ENCODE measurements around the gene TM9SF1. TPM values are rescaled to one million over a fixed set of nuclear protein-coding genes. Genes with fewer than 3 reads are reported as not detected.
A peak's percentile ranks its signal among the peaks of the same experiment; 100 is the strongest.

Gene TM9SF1
- total and polyA plus RNA-seq, 2 of the 13 experiments (the other 11 are each of a cell fraction or from before 2014, with no cell fraction given): 83.2 to 110 TPM

- TF ChIP-seq FOSL1 (CRISPR knock-in tag; IDR thresholded peaks at IDR 0.05; ENCODE audit: borderline replicate concordance): peak; percentile 38; the same call in 1 of the 2 replicates
- no peak for TF ChIP-seq GLI4 (CRISPR knock-in tag; IDR thresholded peaks at IDR 0.05; ENCODE audit: borderline replicate concordance)
- TF ChIP-seq, protein P1, sequence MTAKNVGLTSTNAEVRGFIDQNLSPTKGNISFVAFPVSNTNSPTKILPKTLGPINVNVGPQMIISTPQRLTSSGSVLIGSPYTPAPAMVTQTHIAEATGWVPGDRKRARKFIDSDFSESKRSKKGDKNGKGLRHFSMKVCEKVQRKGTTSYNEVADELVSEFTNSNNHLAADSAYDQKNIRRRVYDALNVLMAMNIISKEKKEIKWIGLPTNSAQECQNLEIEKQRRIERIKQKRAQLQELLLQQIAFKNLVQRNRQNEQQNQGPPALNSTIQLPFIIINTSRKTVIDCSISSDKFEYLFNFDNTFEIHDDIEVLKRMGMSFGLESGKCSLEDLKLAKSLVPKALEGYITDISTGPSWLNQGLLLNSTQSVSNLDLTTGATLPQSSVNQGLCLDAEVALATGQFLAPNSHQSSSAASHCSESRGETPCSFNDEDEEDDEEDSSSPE (CRISPR knock-in tag; IDR thresholded peaks at IDR 0.05): peak; percentile 74; the same call in 1 of the 2 replicates
- TF ChIP-seq, protein P2, sequence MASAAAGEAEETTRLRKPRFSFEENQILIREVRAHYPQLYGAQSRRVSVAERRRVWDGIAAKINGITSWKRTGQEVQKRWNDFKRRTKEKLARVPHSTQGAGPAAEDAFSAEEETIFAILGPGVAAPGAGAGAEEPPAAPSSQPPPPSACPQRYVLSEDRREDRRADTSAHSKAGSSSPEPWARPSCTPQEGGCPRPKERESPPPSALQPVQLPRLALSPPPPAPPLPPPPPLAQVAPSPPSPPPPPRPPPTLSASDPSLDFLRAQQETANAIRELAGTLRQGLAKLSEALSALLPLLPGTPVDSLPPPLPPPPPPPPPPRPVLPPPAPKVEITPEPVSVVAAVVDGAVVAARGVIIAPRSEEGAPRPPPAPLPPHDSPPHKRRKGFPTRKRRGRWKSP (CRISPR knock-in tag; IDR thresholded peaks at IDR 0.05): no peak
- TF ChIP-seq, protein P3, sequence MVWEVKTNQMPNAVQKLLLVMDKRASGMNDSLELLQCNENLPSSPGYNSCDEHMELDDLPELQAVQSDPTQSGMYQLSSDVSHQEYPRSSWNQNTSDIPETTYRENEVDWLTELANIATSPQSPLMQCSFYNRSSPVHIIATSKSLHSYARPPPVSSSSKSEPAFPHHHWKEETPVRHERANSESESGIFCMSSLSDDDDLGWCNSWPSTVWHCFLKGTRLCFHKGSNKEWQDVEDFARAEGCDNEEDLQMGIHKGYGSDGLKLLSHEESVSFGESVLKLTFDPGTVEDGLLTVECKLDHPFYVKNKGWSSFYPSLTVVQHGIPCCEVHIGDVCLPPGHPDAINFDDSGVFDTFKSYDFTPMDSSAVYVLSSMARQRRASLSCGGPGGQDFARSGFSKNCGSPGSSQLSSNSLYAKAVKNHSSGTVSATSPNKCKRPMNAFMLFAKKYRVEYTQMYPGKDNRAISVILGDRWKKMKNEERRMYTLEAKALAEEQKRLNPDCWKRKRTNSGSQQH (CRISPR knock-in tag; IDR thresholded peaks at IDR 0.05; ENCODE audit: low read depth): peak; percentile 66
- peak; percentile 91 for TF ChIP-seq ZNF256 (CRISPR knock-in tag; conservative IDR thresholded peaks at IDR 0.05)
- peak; percentile 75; the same call in 1 of the 2 replicates for TF ChIP-seq ZNF713 (CRISPR knock-in tag; IDR thresholded peaks at IDR 0.05)
- 0 out of 2 replicates have a peak, but pooled peaks have one; percentile 88 for TF ChIP-seq ZNF597 (CRISPR knock-in tag; IDR thresholded peaks at IDR 0.05)
- TF ChIP-seq GATAD1 (CRISPR knock-in tag; IDR thresholded peaks at IDR 0.05): peak; percentile 88
- peak; percentile 90 for TF ChIP-seq ELF1 (CRISPR knock-in tag; IDR thresholded peaks at IDR 0.05)
- peak; percentile 76; the same call in 1 of the 2 replicates for TF ChIP-seq MYNN (CRISPR knock-in tag; IDR thresholded peaks at IDR 0.05; ENCODE audit: low read depth)
- TF ChIP-seq AHR (CRISPR knock-in tag; IDR thresholded peaks at IDR 0.05): peak; percentile 73
- TF ChIP-seq MEIS2 (CRISPR knock-in tag; IDR thresholded peaks at IDR 0.05): no peak; the same call in 1 of the 2 replicates
- TF ChIP-seq ZNF660 (CRISPR knock-in tag; IDR thresholded peaks at IDR 0.05; ENCODE audit: borderline replicate concordance, low read depth): 0 out of 2 replicates have a peak, but pooled peaks have one; percentile 86
- TF ChIP-seq FOSL2 (CRISPR knock-in tag; IDR thresholded peaks at IDR 0.05): peak; percentile 8; the same call in 1 of the 2 replicates
- no peak for TF ChIP-seq REST (IDR thresholded peaks at IDR 0.05; ENCODE audit: borderline replicate concordance in 1 of 2, low read depth in 1 of 2, low read length in 2 of 2)
- peak; percentile 78 for TF ChIP-seq KMT2B (CRISPR knock-in tag; IDR thresholded peaks at IDR 0.05)
- peak; percentile 75 for TF ChIP-seq TAF1 (CRISPR knock-in tag; IDR thresholded peaks at IDR 0.05)
- no peak for TF ChIP-seq GTF2F1 (IDR thresholded peaks at IDR 0.05; ENCODE audit: low read length)
- TF ChIP-seq ZFP1 (CRISPR knock-in tag; IDR thresholded peaks at IDR 0.05): no peak
- TF ChIP-seq ZNF180 (CRISPR knock-in tag; IDR thresholded peaks at IDR 0.05; ENCODE audit: borderline replicate concordance, low read depth): peak; percentile 74; the same call in 1 of the 2 replicates
Observed at GRCh38 chr14:24146978-24147760, 48.1 kb downstream of the TM9SF1 start, which contains the start of gene RNF31 (continued).
